ENCODE results near the gene SMYD3.
A peak's percentile ranks its signal among the peaks of the same experiment; 100 is the strongest.

Gene SMYD3

GRCh38 chr1:245895455-245895959 is 611.6 kb downstream of the SMYD3 start:
- POLR2A ChIA-PET, result no interaction called here

GRCh38 chr1:245894843-245895242 is 612.2 kb downstream of the SMYD3 start:
- Histone ChIP-seq H3K36me3 (ENCODE audit: control insufficient read depth in 2 of 2, insufficient read depth in 1 of 2, low read length in 2 of 2) (no peaks in the 10 kb centered on the region), H3K4me1 (ENCODE audit: control insufficient read depth, insufficient read depth, low read length) (no peaks in the 10 kb centered on the region), H3K4me3 (ENCODE audit: low read depth, low read length) (no peak overlapping the region), H3K27ac (ENCODE audit: extremely low read depth, low read depth, low read length) (no peak overlapping the region), H3K9me3 (ENCODE audit: control insufficient read depth, insufficient read depth, low read depth, low read length) (no peaks in the 10 kb centered on the region)
- POLR2A ChIA-PET, result no interaction called here
- no peak for TF ChIP-seq TSHZ1 (tag by site-specific recombination; IDR thresholded peaks at IDR 0.05; ENCODE audit: borderline replicate concordance)
- CTCF ChIA-PET, result no interaction called here

More at GRCh38 chr1:245895455-245895959, 611.6 kb downstream of the SMYD3 start:
- CTCF ChIA-PET, result no interaction called here
- TF ChIP-seq ZNF558 (tag by site-specific recombination; IDR thresholded peaks at IDR 0.05) (no peak), ZNF626 (tag by site-specific recombination; IDR thresholded peaks at IDR 0.05) (no peak), ZNF791 (tag by site-specific recombination; IDR thresholded peaks at IDR 0.05) (no peak), PRDM1 (tag by site-specific recombination; IDR thresholded peaks at IDR 0.05) (no peak)
- no peak overlapping the region for H3K27ac ChIP-seq (ENCODE audit: extremely low read depth, low read depth, low read length)
- no peaks in the 10 kb centered on the region for H3K4me1 ChIP-seq (ENCODE audit: control insufficient read depth, insufficient read depth, low read length)
- H3K36me3 ChIP-seq (ENCODE audit: control insufficient read depth in 2 of 2, insufficient read depth in 1 of 2, low read length in 2 of 2), result no peaks in the 10 kb centered on the region
- H3K9me3 ChIP-seq (ENCODE audit: control insufficient read depth, insufficient read depth, low read depth, low read length), result no peaks in the 10 kb centered on the region
- no peak overlapping the region for H3K4me3 ChIP-seq (ENCODE audit: low read depth, low read length)

- ChIA-PET CTCF (no interaction called here), POLR2A (no interaction called here)
- no peak overlapping the region for H3K4me3 ChIP-seq (ENCODE audit: low read depth, low read length)
- H3K9me3 ChIP-seq (ENCODE audit: control insufficient read depth, insufficient read depth, low read depth, low read length), result no peaks in the 10 kb centered on the region
- no peaks in the 10 kb centered on the region for H3K4me1 ChIP-seq (ENCODE audit: control insufficient read depth, insufficient read depth, low read length)
- TF ChIP-seq ZNF341 (tag by site-specific recombination; IDR thresholded peaks at IDR 0.05; ENCODE audit: low read depth) (no peak), ZNF184 (tag by site-specific recombination; IDR thresholded peaks at IDR 0.05) (peak; percentile 69; the same call in 1 of the 2 replicates)
- no peaks in the 10 kb centered on the region for H3K36me3 ChIP-seq (ENCODE audit: control insufficient read depth in 2 of 2, insufficient read depth in 1 of 2, low read length in 2 of 2)
- no peak overlapping the region for H3K27ac ChIP-seq (ENCODE audit: extremely low read depth, low read depth, low read length)
These were observed 614.1 kb downstream of the SMYD3 start for GRCh38 chr1:245893025-245893424.

GRCh38 chr1:245888809-245889208 is 618.3 kb downstream of the SMYD3 start:
- no peaks in the 10 kb centered on the region for H3K36me3 ChIP-seq (ENCODE audit: control insufficient read depth in 2 of 2, insufficient read depth in 1 of 2, low read length in 2 of 2)
- ChIA-PET POLR2A (no interaction called here), CTCF (interaction anchor here (0.7 to 1.1 kb wide), 3 partner anchors 52 to 110 kb away, joined by 3 to 4 read pairs (median 3); no protein-coding TSS in a partner anchor)
- H3K27ac ChIP-seq (ENCODE audit: extremely low read depth, low read depth, low read length), result no peak overlapping the region
- no peaks in the 10 kb centered on the region for H3K9me3 ChIP-seq (ENCODE audit: control insufficient read depth, insufficient read depth, low read depth, low read length)
- H3K4me1 ChIP-seq (ENCODE audit: control insufficient read depth, insufficient read depth, low read length), result no peaks in the 10 kb centered on the region
- no peak overlapping the region for H3K4me3 ChIP-seq (ENCODE audit: low read depth, low read length)
- TF ChIP-seq INSM2 (tag by site-specific recombination; IDR thresholded peaks at IDR 0.05), result no peak
- no peak for TF ChIP-seq GLI2 (tag by site-specific recombination; IDR thresholded peaks at IDR 0.05; ENCODE audit: borderline replicate concordance, low read depth)
- TF ChIP-seq ZNF449 (tag by site-specific recombination; IDR thresholded peaks at IDR 0.05), result no peak
- no peak for TF ChIP-seq ZNF596 (tag by site-specific recombination; IDR thresholded peaks at IDR 0.05)
- TF ChIP-seq ZNF157 (tag by site-specific recombination; IDR thresholded peaks at IDR 0.05), result no peak
- no peak for TF ChIP-seq TRIM28 (IDR thresholded peaks at IDR 0.05; ENCODE audit: borderline replicate concordance, low read length)
- no peak for TF ChIP-seq ZNF280D (tag by site-specific recombination; IDR thresholded peaks at IDR 0.05)
- TF ChIP-seq ZNF23 (tag by site-specific recombination; IDR thresholded peaks at IDR 0.05; ENCODE audit: borderline replicate concordance), result no peak
- no peak for TF ChIP-seq SP7 (tag by site-specific recombination; IDR thresholded peaks at IDR 0.05)
- no peak for TF ChIP-seq ZNF19 (tag by site-specific recombination; IDR thresholded peaks at IDR 0.05; ENCODE audit: low read depth)
- TF ChIP-seq ZNF184 (tag by site-specific recombination; IDR thresholded peaks at IDR 0.05), result no peak
